ENCODE data around the gene JAZF1. TPM values are rescaled to one million over a fixed set of nuclear protein-coding genes. Genes with fewer than 3 reads are reported as not detected.

The JAZF1 gene
- polyA plus RNA-seq, 3 donors: 12.1 to 18.1 (median 17.2) TPM

- Histone ChIP-seq H4K20me1 (ENCODE audit: insufficient read depth, low read length) (no peaks in the 10 kb centered on the region), H3K9ac (ENCODE audit: insufficient read depth, low read length, poor library complexity, severe bottlenecking) (no peak overlapping the region), H3K27me3 (ENCODE audit: control insufficient read depth in 2 of 2, insufficient read depth in 2 of 2, low read length in 2 of 2) (no peaks in the 10 kb centered on the region), H2AFZ (ENCODE audit: insufficient read depth, low read depth, low read length, poor library complexity, severe bottlenecking) (no peak overlapping the region), H3K27ac (ENCODE audit: low read depth in 1 of 2, low read length in 2 of 2) (no peak overlapping the region), H3K4me1 (ENCODE audit: control insufficient read depth in 1 of 2, insufficient read depth in 2 of 2, low read length in 2 of 2) (peaks cover 7 to 13% of the 10 kb centered on the region in 2 donors), H3K9me3 (replicated peaks in 1 of 2; ENCODE audit: control insufficient read depth in 1 of 2, insufficient read depth in 1 of 2, low read length in 2 of 2) (no peaks in the 10 kb centered on the region), H3K36me3 (replicated peaks in 1 of 2; ENCODE audit: control insufficient read depth in 1 of 2, insufficient read depth in 2 of 2, low read length in 2 of 2) (no peaks in the 10 kb centered on the region), H3K4me3 (replicated peaks in 1 of 3; ENCODE audit: low read depth in 2 of 3, low read length in 3 of 3) (no peak overlapping the region), H3K79me2 (ENCODE audit: insufficient read depth, low read length) (no peaks in the 10 kb centered on the region), H3K4me2 (replicated peaks; ENCODE audit: extremely low read depth, low read length, poor library complexity, severe bottlenecking) (no peak overlapping the region)
- H3K27ac Mint-ChIP-seq: no peak overlapping the region
- peaks cover 0 to 9% (median 5%) of the 10 kb centered on the region in 3 donors for H3K27me3 Mint-ChIP-seq (ENCODE audit: low read depth in 3 of 3)
- no peak overlapping the region for H3K4me3 Mint-ChIP-seq
- H3K4me1 Mint-ChIP-seq: peaks cover 26% of the 10 kb centered on the region
- no peak for TF ChIP-seq CTCF (IDR thresholded peaks at IDR 0.05)
- no peak for DNase-seq
- peaks cover 2 to 3% of the 10 kb centered on the region in 2 donors for H3K36me3 Mint-ChIP-seq
- H3K9me3 Mint-ChIP-seq: peaks cover 4 to 15% (median 7%) of the 10 kb centered on the region in 7 donors
- intact Hi-C loops (cut with micrococcal nuclease): no loop called here
- WGBS (ENCODE audit: insufficient coverage): no CpG with 5 or more reads among the region's 5 CpGs
Measured at GRCh38 chr7:28203508-28204240, 23.1 kb upstream of the JAZF1 start.

- no peak for DNase-seq
- Mint-ChIP-seq H3K4me3 (no peak overlapping the region), H3K27ac (no peak overlapping the region), H3K9me3 (peaks cover 0 to 11% (median 4%) of the 10 kb centered on the region in 7 donors), H3K27me3 (ENCODE audit: low read depth in 3 of 3) (peaks cover 0 to 9% (median 5%) of the 10 kb centered on the region in 3 donors), H3K4me1 (peaks cover 18% of the 10 kb centered on the region), H3K36me3 (peaks cover 2 to 3% of the 10 kb centered on the region in 2 donors)
- no peak overlapping the region for H3K4me2 ChIP-seq (replicated peaks; ENCODE audit: extremely low read depth, low read length, poor library complexity, severe bottlenecking)
- H2AFZ ChIP-seq (ENCODE audit: insufficient read depth, low read depth, low read length, poor library complexity, severe bottlenecking): no peak overlapping the region
- no peak overlapping the region for H3K9ac ChIP-seq (ENCODE audit: insufficient read depth, low read length, poor library complexity, severe bottlenecking)
- no peak for TF ChIP-seq CTCF (IDR thresholded peaks at IDR 0.05)
- no peaks in the 10 kb centered on the region for H4K20me1 ChIP-seq (ENCODE audit: insufficient read depth, low read length)
- no peaks in the 10 kb centered on the region for H3K9me3 ChIP-seq (replicated peaks in 1 of 2; ENCODE audit: control insufficient read depth in 1 of 2, insufficient read depth in 1 of 2, low read length in 2 of 2)
- no peaks in the 10 kb centered on the region for H3K36me3 ChIP-seq (replicated peaks in 1 of 2; ENCODE audit: control insufficient read depth in 1 of 2, insufficient read depth in 2 of 2, low read length in 2 of 2)
- H3K79me2 ChIP-seq (ENCODE audit: insufficient read depth, low read length): no peaks in the 10 kb centered on the region
- no peaks in the 10 kb centered on the region for H3K27me3 ChIP-seq (ENCODE audit: control insufficient read depth in 2 of 2, insufficient read depth in 2 of 2, low read length in 2 of 2)
- peaks cover 3 to 5% of the 10 kb centered on the region in 2 donors for H3K4me1 ChIP-seq (ENCODE audit: control insufficient read depth in 1 of 2, insufficient read depth in 2 of 2, low read length in 2 of 2)
- intact Hi-C loops (cut with micrococcal nuclease): no loop called here
- 80% methylated on average over 1 of the region's 9 CpGs for WGBS (ENCODE audit: insufficient coverage)
- no peak overlapping the region for H3K4me3 ChIP-seq (replicated peaks in 1 of 3; ENCODE audit: low read depth in 2 of 3, low read length in 3 of 3)
- no peak overlapping the region for H3K27ac ChIP-seq (ENCODE audit: low read depth in 1 of 2, low read length in 2 of 2)
Measured at GRCh38 chr7:28202222-28202621, 21.6 kb upstream of the JAZF1 start.
